Adrenal gland (tissue), 5 donors: ENCODE data around the gene CCDC3.

Experiments used
- CTCF ChIP-seq, 6 experiments: fragments of 450-650 bp in 4 of 6; fragments of 200-600 bp in 2 of 6; sonication (generic) in 1 of 6; IDR thresholded peaks; 1 replicate in 5 of 6; 2 replicates in 1 of 6; pipeline versions ENCODE4 v1.5.1 to v1.8.0; 2016 to 2021; ENCODE audit warnings: antibody characterized with exemption in 6 of 6, mild to moderate bottlenecking in 2 of 6, moderate library complexity in 1 of 6
- POLR2A ChIP-seq, 2 donors: fragments of 450-650 bp; IDR thresholded peaks; one replicate each; pipeline ENCODE4 v1.6.1; 2017; ENCODE audit warnings: antibody characterized with exemption in 2 of 2, mild to moderate bottlenecking in 2 of 2, moderate library complexity in 1 of 2
- donor health status: DM: no; HTN: no; CAD: no.

- TF ChIP-seq CTCF (IDR thresholded peaks at IDR 0.05) (no peak), POLR2A (IDR thresholded peaks at IDR 0.05) (no peak)
Observed at GRCh38 chr10:12974078-12974477, 27.4 kb downstream of the CCDC3 start.
